ENCODE data around the gene SCARB1. TPM values are rescaled to one million over a fixed set of nuclear protein-coding genes. Genes with fewer than 3 reads are reported as not detected.

Gene SCARB1
- total RNA-seq, 2 experiments from 2014 or later, result 5.3 to 6.2 TPM

DNA sequence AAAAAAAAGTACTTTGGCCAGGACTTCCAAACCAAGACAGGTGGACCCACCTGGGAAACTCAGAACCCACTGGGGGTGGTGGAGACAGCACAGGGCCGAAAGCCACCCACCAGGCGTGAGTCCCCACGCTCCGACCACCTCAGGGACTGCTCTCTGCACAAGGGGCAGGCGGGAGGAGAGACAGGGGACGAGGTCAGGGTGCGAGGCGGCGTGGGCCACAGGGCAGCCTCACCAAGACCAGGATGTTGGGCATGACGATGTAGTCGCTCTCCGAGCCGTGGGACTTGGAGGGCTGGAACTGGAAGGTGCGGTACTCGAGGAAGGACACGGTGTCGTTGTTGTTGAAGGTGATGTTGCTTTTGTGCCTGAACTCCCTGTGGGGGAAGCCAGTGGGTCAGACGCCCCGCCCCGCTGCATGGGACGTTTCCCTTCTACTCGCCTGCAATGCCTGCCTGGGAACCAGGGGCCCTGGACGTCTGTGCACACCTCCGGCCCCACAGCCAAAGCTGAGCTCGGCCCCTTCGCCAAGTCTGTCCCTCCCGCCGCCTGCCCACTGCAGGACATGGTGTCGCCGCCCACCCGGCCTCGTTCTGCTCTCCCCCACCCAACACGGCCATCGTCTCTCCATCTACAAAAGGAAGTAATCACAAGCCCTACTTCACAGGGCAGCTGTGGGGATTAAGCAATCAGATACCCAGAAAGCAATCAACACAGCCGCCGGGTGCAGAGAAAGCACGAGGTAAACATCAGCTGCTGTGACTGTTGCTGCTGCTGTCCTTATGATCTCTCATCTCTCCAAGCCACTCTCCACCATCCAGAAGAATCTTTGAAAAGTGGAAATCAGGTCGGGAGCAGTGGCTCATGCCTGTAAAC is 48.7 kb downstream of the SCARB1 start:
- Mint-ChIP-seq H3K4me3 (no peak overlapping the region), H3K9me3 (no peaks in the 10 kb centered on the region), H3K4me1 (no peaks in the 10 kb centered on the region), H3K36me3 (ENCODE audit: low read depth) (peaks cover 2% of the 10 kb centered on the region), H3K27ac (no peak overlapping the region), H3K27me3 (no peaks in the 10 kb centered on the region)
- POLR2A ChIA-PET, result no interaction called here
- CTCF ChIA-PET, result no interaction called here
- DNase-seq, result no peak

DNA sequence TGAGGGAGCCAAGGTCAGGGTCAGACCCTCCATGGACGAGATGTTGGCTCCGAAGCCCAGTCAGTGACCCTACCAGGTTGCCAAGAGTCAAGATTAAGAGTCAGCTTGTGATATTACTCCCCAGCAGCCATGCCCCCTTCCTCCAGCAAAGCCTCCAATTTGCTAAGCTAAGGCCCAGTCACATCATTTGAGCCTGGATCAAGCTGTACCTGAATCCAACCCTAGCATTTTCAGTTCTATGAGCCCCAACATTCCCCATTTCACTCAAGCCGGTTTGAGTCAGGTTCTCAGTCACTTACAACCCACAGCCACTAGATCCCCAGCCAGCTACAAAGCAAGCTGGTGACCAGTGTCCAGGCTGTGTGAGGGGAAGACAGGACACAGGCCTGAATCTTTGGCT is 49.9 kb downstream of the SCARB1 start:
- Mint-ChIP-seq H3K4me3 (no peak overlapping the region), H3K27me3 (no peaks in the 10 kb centered on the region), H3K36me3 (ENCODE audit: low read depth) (peaks cover 2% of the 10 kb centered on the region), H3K4me1 (no peaks in the 10 kb centered on the region), H3K9me3 (no peaks in the 10 kb centered on the region), H3K27ac (no peak overlapping the region)
- no peak for DNase-seq
- ChIA-PET POLR2A (no interaction called here), CTCF (interaction anchor here (0.7 kb wide), 1 partner anchor 38 kb away, joined by 4 read pairs; no protein-coding TSS in a partner anchor)

DNA sequence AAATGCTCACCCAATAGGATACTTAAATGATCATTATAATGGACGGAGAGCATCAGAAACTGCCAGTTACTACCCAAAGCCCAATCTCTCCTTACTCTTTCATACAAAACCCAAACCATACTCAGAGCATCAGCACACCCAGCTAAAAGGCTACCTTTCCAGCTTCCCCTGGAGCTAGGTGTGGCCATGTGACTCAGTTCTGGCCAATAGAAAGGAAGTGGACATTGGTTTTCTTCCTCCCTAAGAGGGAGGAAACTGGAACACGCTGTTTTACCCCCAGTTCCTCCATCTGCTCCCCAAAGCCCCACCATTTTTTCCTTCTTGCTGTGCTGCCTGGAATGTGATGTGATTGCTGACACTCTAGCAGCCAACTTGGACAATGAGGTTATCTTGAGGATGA is 50.7 kb downstream of the SCARB1 start:
- ChIA-PET POLR2A (no interaction called here), CTCF (no interaction called here)
- H3K4me1 Mint-ChIP-seq, result no peaks in the 10 kb centered on the region
- H3K36me3 Mint-ChIP-seq (ENCODE audit: low read depth), result peaks cover 2% of the 10 kb centered on the region
- DNase-seq, result no peak
- H3K4me3 Mint-ChIP-seq, result no peak overlapping the region
- no peaks in the 10 kb centered on the region for H3K27me3 Mint-ChIP-seq
- no peaks in the 10 kb centered on the region for H3K9me3 Mint-ChIP-seq
- no peak overlapping the region for H3K27ac Mint-ChIP-seq

DNA sequence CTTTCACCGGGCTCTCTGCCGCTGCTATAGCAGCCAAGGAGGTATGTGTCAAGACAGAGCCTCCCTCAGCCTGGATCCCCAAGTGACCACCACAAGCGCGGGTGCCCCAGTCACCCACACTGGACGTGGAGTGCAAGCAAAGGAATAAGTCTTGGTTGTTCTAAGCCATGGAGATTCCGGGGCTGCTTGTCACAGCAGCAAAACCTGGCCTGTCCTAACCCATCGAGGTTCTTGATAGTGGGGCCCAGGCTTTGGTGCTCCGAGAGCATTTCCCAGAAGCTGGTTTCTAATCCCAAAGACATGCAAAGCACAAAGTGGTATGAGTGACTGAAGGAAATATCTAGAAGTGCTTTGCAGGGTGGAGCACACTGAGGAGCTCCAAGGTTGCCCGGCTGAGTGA is 51.3 kb downstream of the SCARB1 start:
- ChIA-PET CTCF (no interaction called here), POLR2A (no interaction called here)
- DNase-seq, result no peak
- H3K9me3 Mint-ChIP-seq, result no peaks in the 10 kb centered on the region
- H3K36me3 Mint-ChIP-seq (ENCODE audit: low read depth), result peaks cover 2% of the 10 kb centered on the region
- no peaks in the 10 kb centered on the region for H3K4me1 Mint-ChIP-seq
- no peak overlapping the region for H3K27ac Mint-ChIP-seq
- H3K27me3 Mint-ChIP-seq, result no peaks in the 10 kb centered on the region
- H3K4me3 Mint-ChIP-seq, result no peak overlapping the region

DNA sequence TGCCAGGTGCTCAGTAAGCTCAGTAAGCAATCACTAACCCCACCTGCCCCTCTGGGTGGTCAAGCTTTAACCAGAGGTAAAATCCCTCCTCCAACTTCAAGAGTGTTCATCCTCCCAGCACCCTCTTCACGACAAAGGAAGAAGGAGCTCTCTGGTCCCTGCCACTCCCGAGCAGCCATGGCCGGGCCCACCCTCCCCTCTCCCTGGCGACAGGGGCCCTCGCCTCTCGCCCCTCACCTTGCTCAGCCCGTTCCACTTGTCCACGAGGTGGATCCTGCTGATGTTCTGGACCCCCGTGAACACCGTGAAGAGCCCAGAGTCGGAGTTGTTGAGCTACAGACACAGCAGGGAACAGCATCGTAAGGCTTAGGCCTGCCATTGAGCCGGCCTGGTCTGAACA is 52.0 kb downstream of the SCARB1 start:
- CTCF ChIA-PET, result no interaction called here
- Mint-ChIP-seq H3K27ac (no peak overlapping the region), H3K4me1 (no peaks in the 10 kb centered on the region)

DNA sequence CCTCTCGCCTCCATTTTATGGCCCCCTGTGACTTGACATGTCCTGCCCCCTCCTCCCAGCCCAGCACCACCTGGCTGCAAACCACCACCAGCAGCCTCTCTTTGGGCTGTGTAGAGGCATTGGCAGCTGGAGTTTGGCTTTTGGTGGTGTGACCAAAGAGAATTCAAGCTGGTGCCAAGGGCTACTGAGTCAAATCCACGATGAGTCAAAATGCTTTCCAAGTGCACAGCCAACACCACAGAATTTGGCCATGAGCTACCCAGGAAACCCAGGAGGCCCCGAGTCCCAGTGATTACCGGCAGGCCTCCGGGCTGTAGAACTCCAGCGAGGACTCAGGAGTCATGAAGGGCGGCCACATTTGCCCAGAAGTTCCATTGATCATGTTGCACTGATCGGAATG is 53.8 kb downstream of the SCARB1 start:
- Mint-ChIP-seq H3K9me3 (no peaks in the 10 kb centered on the region), H3K4me1 (no peaks in the 10 kb centered on the region), H3K36me3 (ENCODE audit: low read depth) (peaks cover 4% of the 10 kb centered on the region), H3K27ac (no peak overlapping the region), H3K27me3 (no peaks in the 10 kb centered on the region), H3K4me3 (no peak overlapping the region)
- CTCF ChIA-PET, result no interaction called here
- DNase-seq, result no peak
- POLR2A ChIA-PET, result no interaction called here

More for the DNA sequence above, 52.0 kb downstream of the SCARB1 start:
- H3K36me3 Mint-ChIP-seq (ENCODE audit: low read depth), result peaks cover 2% of the 10 kb centered on the region
- POLR2A ChIA-PET, result no interaction called here
- DNase-seq, result no peak
- H3K27me3 Mint-ChIP-seq, result no peaks in the 10 kb centered on the region
- no peak overlapping the region for H3K4me3 Mint-ChIP-seq
- no peaks in the 10 kb centered on the region for H3K9me3 Mint-ChIP-seq

DNA sequence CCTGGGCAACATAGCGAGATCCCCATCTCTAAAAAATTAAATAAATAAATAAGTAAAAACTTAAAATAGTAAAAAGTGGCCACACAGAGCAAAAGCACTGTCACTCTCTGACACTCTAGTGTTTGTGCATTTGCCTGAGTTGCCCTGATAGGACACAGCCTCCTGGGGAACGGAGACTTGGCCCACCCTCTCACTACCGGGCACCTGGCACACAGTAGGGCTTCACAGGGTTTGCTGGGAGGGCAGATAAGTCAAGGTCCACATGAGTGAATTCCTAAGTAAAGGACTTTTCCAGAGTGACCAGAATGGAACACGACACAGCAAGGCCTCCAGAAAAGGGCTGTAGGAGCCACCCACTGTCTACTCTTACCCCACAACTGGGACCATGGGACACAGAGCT is 54.3 kb downstream of the SCARB1 start:
- Mint-ChIP-seq H3K27me3 (no peaks in the 10 kb centered on the region), H3K36me3 (ENCODE audit: low read depth) (peaks cover 4% of the 10 kb centered on the region), H3K4me3 (no peak overlapping the region), H3K27ac (no peak overlapping the region), H3K9me3 (no peaks in the 10 kb centered on the region), H3K4me1 (no peaks in the 10 kb centered on the region)
- no peak for DNase-seq
- ChIA-PET POLR2A (no interaction called here), CTCF (no interaction called here)

DNA sequence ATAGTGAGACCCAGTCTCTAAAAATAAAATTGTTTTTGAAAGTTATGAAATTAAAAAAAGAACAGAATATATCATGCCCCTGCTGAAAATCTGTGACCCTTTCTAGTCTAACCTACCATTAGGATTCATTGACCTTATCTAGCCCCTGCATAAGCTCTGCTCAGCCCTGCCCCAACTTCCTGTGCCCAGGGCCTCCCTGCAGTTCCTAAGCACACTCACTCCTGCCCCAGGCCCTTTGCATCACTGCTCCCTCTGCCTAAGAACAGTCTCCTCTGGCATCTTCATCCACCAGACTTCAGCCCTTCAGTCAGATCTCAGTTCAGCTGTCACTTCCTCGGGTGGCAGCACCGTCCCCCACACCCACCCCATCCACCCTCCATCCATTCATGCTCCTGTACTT is 55.4 kb downstream of the SCARB1 start:
- no peaks in the 10 kb centered on the region for H3K9me3 Mint-ChIP-seq
- H3K27ac Mint-ChIP-seq, result no peak overlapping the region
- peaks cover 2% of the 10 kb centered on the region for H3K36me3 Mint-ChIP-seq (ENCODE audit: low read depth)
- no peak for DNase-seq
- ChIA-PET POLR2A (no interaction called here), CTCF (no interaction called here)
- H3K4me1 Mint-ChIP-seq, result no peaks in the 10 kb centered on the region
- H3K27me3 Mint-ChIP-seq, result no peaks in the 10 kb centered on the region
- no peak overlapping the region for H3K4me3 Mint-ChIP-seq

DNA sequence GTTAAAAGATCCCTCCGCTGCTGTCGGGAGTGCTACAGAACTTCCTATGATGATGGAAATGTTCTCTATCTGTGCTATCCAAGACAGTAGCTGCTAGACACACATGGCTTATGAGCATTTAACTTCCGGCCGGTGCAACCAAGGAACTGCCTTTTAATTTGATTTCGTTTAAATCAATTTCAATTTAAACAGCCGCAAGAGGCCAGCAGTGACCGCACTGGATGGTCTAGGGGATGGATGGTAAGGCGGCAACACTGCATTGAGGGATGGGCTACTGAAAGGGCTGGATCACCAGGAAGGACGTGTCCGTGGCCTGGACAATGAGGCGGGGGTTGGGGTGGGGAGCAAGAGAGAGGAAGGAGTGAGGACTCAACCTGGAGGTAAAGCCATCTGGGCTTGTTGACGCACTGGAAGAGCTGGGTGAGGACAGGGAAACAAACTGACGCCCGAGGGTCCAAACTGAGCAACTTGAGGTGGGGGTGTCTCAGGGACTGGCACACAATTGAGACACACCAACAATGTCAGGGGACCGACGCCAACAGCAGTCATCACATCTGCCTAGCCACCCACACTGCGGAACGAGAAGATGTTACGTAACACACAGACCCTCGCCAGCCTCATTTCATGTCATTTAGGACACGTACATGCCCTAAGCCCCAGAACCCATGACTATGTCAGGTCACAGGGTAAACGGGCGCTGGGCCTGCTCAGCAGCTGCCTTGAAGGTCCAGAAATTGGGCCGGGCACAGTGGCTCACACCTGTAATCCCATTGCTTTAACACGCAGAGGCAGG is 57.6 kb downstream of the SCARB1 start:
- Mint-ChIP-seq H3K27me3 (no peaks in the 10 kb centered on the region), H3K36me3 (ENCODE audit: low read depth) (peaks cover 2% of the 10 kb centered on the region), H3K9me3 (no peaks in the 10 kb centered on the region), H3K27ac (no peak overlapping the region), H3K4me3 (no peak overlapping the region), H3K4me1 (no peaks in the 10 kb centered on the region)
- ChIA-PET CTCF (interaction anchor here (0.8 to 1.1 kb wide), 2 partner anchors 9 to 31 kb away, joined by 3 to 4 read pairs; no protein-coding TSS in a partner anchor), POLR2A (no interaction called here)
- no peak for DNase-seq

DNA sequence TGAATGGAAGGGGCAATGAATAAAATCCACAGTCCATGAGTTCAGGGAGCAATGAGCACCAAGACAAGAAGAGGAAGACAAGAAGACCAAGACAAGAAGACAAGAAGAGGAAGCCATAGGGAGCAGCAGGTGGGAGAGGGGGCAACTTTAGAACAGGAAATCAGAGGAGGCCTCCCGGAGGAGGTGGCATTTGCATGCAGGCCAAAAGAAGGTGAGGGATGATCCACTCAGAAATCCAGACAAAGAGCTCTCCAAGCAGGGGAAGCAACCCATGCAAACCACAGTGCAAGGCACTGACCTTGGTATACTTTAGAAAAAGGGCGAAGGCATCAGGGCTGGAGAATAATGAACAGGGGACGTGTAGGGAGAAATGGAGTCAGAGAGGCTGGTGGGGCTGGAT is 58.6 kb downstream of the SCARB1 start:
- CTCF ChIA-PET, result interaction anchor here (0.8 to 1.5 kb wide), 2 partner anchors 14 to 32 kb away, joined by 4 read pairs; no protein-coding TSS in a partner anchor
- POLR2A ChIA-PET, result no interaction called here
- H3K9me3 Mint-ChIP-seq, result no peaks in the 10 kb centered on the region
- DNase-seq, result no peak
- H3K4me1 Mint-ChIP-seq, result no peaks in the 10 kb centered on the region
- H3K4me3 Mint-ChIP-seq, result no peak overlapping the region
- H3K27ac Mint-ChIP-seq, result no peak overlapping the region
- peaks cover 2% of the 10 kb centered on the region for H3K36me3 Mint-ChIP-seq (ENCODE audit: low read depth)
- H3K27me3 Mint-ChIP-seq, result no peaks in the 10 kb centered on the region

DNA sequence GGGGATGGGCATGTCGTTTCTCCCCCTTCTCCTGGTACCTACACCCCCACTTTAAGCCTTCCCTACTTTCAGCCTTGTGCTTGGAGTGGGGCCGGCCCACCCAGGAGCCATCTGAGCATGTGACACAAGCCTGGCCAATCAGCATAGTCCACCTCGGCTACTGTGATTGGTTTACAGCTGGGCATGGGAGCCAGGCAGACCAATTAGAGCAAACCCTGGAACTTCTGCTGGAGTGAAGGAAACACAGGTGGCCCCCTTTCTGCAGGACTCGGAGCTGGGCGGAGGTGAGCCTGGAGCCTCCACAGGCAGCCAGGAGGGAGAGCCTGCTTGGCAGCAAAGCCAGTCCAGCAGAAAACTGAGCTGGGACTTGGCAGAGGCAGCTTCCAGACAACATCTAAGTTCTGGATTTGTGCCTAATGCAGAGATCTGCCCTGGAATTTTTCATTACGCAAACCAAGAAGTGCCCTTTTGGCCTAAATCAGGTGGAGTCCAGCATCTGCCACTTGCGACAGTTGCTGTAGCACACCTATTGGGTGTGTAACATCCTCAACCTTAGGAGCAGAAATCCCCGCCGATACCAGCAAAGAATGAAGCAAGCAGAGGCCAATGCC is 59.5 kb downstream of the SCARB1 start:
- Mint-ChIP-seq H3K4me3 (no peak overlapping the region), H3K36me3 (ENCODE audit: low read depth) (peaks cover 2% of the 10 kb centered on the region), H3K4me1 (no peaks in the 10 kb centered on the region), H3K27ac (no peak overlapping the region), H3K9me3 (no peaks in the 10 kb centered on the region), H3K27me3 (no peaks in the 10 kb centered on the region)
- no peak for DNase-seq
- CTCF ChIA-PET, result interaction anchor here (0.6 to 1.5 kb wide), 2 partner anchors 15 to 592 kb away, joined by 3 to 4 read pairs; no protein-coding TSS in a partner anchor
- POLR2A ChIA-PET, result no interaction called here

DNA sequence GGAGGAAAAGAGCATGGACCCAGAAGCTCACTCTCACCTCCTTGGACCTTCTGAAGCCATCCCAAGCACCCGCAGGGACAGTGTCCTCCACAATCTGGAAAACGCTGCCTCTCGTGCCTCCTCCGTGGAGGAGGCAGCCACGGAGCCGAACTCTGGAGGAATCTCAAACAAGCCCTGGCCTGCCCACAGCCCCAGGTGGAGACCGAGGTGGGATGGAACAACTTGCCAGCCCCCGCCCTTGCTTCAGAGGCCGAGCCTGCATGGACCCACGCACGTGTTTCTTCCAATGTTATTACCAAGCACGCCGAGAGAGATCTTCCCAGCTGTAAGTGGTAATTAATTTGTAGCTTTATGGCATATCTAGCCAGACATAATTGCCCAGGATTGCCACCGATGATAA is 61.3 kb downstream of the SCARB1 start:
- no peaks in the 10 kb centered on the region for H3K9me3 Mint-ChIP-seq
- H3K4me1 Mint-ChIP-seq, result peaks cover under 1% of the 10 kb centered on the region
- H3K27me3 Mint-ChIP-seq, result no peaks in the 10 kb centered on the region
- ChIA-PET POLR2A (no interaction called here), CTCF (no interaction called here)
- H3K36me3 Mint-ChIP-seq (ENCODE audit: low read depth), result peaks cover 2% of the 10 kb centered on the region
- DNase-seq, result no peak
- H3K27ac Mint-ChIP-seq, result no peak overlapping the region
- no peak overlapping the region for H3K4me3 Mint-ChIP-seq

DNA sequence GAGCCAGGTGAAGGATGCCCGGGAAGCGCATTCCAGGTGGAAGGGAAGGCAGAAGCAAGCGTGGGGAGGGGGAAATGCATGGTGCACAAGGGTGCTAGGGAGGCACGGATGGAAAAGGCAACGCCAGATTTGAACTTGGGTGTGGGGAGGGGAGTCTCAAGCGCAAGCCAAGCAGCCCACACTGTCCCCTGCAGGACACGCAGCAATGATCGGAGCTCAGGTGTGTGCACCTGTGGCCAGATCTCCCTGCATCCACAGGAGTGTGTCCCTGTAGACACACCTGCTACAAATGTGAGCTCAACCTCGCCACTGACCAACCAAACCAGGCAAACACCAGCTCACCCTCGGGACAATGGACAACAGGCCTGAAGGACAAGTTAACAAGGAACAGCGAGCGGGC is 63.2 kb downstream of the SCARB1 start:
- H3K4me3 Mint-ChIP-seq, result no peak overlapping the region
- ChIA-PET POLR2A (no interaction called here), CTCF (interaction anchor here (0.6 kb wide), 1 partner anchor 27 kb away, joined by 5 read pairs; no protein-coding TSS in a partner anchor)
- no peaks in the 10 kb centered on the region for H3K9me3 Mint-ChIP-seq
- no peak overlapping the region for H3K27ac Mint-ChIP-seq
- peaks cover 2% of the 10 kb centered on the region for H3K36me3 Mint-ChIP-seq (ENCODE audit: low read depth)
- DNase-seq, result no peak
- peaks cover 14% of the 10 kb centered on the region for H3K4me1 Mint-ChIP-seq
- no peaks in the 10 kb centered on the region for H3K27me3 Mint-ChIP-seq

Data from activated CD4-positive, alpha-beta T cell treated with anti-CD3 and anti-CD28 coated beads, Interleukin-2, amount 10 ng/mL, durations not matched to agents 7 days and 5 days (primary cell).